ENCODE data around the gene TPRN. TPM values are rescaled to one million over a fixed set of nuclear protein-coding genes. Genes with fewer than 3 reads are reported as not detected.

TPRN gene
- total RNA-seq, 2 experiments from 2014 or later, result 5.6 to 5.8 TPM

- Mint-ChIP-seq H3K4me3 (no peak overlapping the region), H3K27me3 (peaks cover 8% of the 10 kb centered on the region), H3K27ac (no peak overlapping the region), H3K36me3 (ENCODE audit: low read depth) (no peaks in the 10 kb centered on the region), H3K9me3 (ENCODE audit: low read depth) (no peaks in the 10 kb centered on the region), H3K4me1 (peaks cover 8% of the 10 kb centered on the region)
- intact Hi-C loops (cut with DNase I, micrococcal nuclease), result no loop called here
- POLR2A ChIA-PET, result no interaction called here
- CTCF ChIA-PET, result interaction anchor here (0.6 to 1.1 kb wide), 2 partner anchors 11 to 454 kb away, joined by 3 to 4 read pairs; partner anchors contain the start of gene GRIN1
- DNase-seq, result no peak
- no peak for ATAC-seq
Observed at GRCh38 chr9:137149363-137149762, 51.2 kb downstream of the TPRN start.

GRCh38 chr9:137148661-137149060 lies 51.9 kb downstream of the TPRN start:
- no peaks in the 10 kb centered on the region for H3K36me3 Mint-ChIP-seq (ENCODE audit: low read depth)
- H3K4me3 Mint-ChIP-seq, result no peak overlapping the region
- no peak for DNase-seq
- intact Hi-C loops (cut with DNase I, micrococcal nuclease), result no loop called here
- H3K9me3 Mint-ChIP-seq (ENCODE audit: low read depth), result no peaks in the 10 kb centered on the region
- H3K4me1 Mint-ChIP-seq, result peaks cover 8% of the 10 kb centered on the region
- CTCF ChIA-PET, result interaction anchor here (0.6 kb wide), 1 partner anchor 107 kb away, joined by 3 read pairs; no protein-coding TSS in a partner anchor
- no peak for ATAC-seq
- H3K27ac Mint-ChIP-seq, result no peak overlapping the region
- POLR2A ChIA-PET, result no interaction called here
- peaks cover 8% of the 10 kb centered on the region for H3K27me3 Mint-ChIP-seq

- ChIA-PET POLR2A (no interaction called here), CTCF (interaction anchor here (0.6 kb wide), 1 partner anchor 108 kb away, joined by 3 read pairs; no protein-coding TSS in a partner anchor)
- peaks cover 8% of the 10 kb centered on the region for H3K4me1 Mint-ChIP-seq
- no peaks in the 10 kb centered on the region for H3K36me3 Mint-ChIP-seq (ENCODE audit: low read depth)
- H3K27ac Mint-ChIP-seq, result no peak overlapping the region
- no peaks in the 10 kb centered on the region for H3K9me3 Mint-ChIP-seq (ENCODE audit: low read depth)
- intact Hi-C loops (cut with DNase I, micrococcal nuclease), result no loop called here
- peaks cover 8% of the 10 kb centered on the region for H3K27me3 Mint-ChIP-seq
- H3K4me3 Mint-ChIP-seq, result no peak overlapping the region
- ATAC-seq (no peak), DNase-seq (no peak)
Observed at GRCh38 chr9:137148242-137148641, 52.3 kb downstream of the TPRN start.

- Mint-ChIP-seq H3K4me3 (no peak overlapping the region), H3K27ac (no peak overlapping the region), H3K9me3 (ENCODE audit: low read depth) (no peaks in the 10 kb centered on the region), H3K27me3 (peaks cover 8% of the 10 kb centered on the region), H3K4me1 (peaks cover 8% of the 10 kb centered on the region), H3K36me3 (ENCODE audit: low read depth) (no peaks in the 10 kb centered on the region)
- DNase-seq (no peak), ATAC-seq (no peak)
- intact Hi-C loops (cut with DNase I, micrococcal nuclease), result no loop called here
- CTCF ChIA-PET, result no interaction called here
- POLR2A ChIA-PET, result no interaction called here
Observed at GRCh38 chr9:137147793-137148160, 52.8 kb downstream of the TPRN start.

GRCh38 chr9:137147091-137147792 lies 53.3 kb downstream of the TPRN start:
- Mint-ChIP-seq H3K4me3 (no peak overlapping the region), H3K36me3 (ENCODE audit: low read depth) (no peaks in the 10 kb centered on the region), H3K9me3 (ENCODE audit: low read depth) (no peaks in the 10 kb centered on the region), H3K27me3 (peaks cover 11% of the 10 kb centered on the region), H3K4me1 (peaks cover 8% of the 10 kb centered on the region), H3K27ac (no peak overlapping the region)
- POLR2A ChIA-PET, result no interaction called here
- CTCF ChIA-PET, result no interaction called here
- ATAC-seq (no peak), DNase-seq (no peak)
- intact Hi-C loops (cut with DNase I, micrococcal nuclease), result no loop called here

GRCh38 chr9:137146527-137146918 lies 54.0 kb downstream of the TPRN start:
- no peak overlapping the region for H3K27ac Mint-ChIP-seq
- POLR2A ChIA-PET, result no interaction called here
- H3K36me3 Mint-ChIP-seq (ENCODE audit: low read depth), result no peaks in the 10 kb centered on the region
- no peak overlapping the region for H3K4me3 Mint-ChIP-seq
- H3K9me3 Mint-ChIP-seq (ENCODE audit: low read depth), result no peaks in the 10 kb centered on the region
- CTCF ChIA-PET, result no interaction called here
- H3K4me1 Mint-ChIP-seq, result peaks cover 7% of the 10 kb centered on the region
- ATAC-seq (no peak), DNase-seq (no peak)
- peaks cover 16% of the 10 kb centered on the region for H3K27me3 Mint-ChIP-seq
- intact Hi-C loops (cut with DNase I, micrococcal nuclease), result no loop called here

- Mint-ChIP-seq H3K27ac (no peak overlapping the region), H3K36me3 (ENCODE audit: low read depth) (no peaks in the 10 kb centered on the region), H3K4me3 (no peak overlapping the region), H3K4me1 (peaks cover 2% of the 10 kb centered on the region), H3K9me3 (ENCODE audit: low read depth) (no peaks in the 10 kb centered on the region), H3K27me3 (peaks cover 18% of the 10 kb centered on the region)
- ATAC-seq, result no peak
- no peak for DNase-seq
- POLR2A ChIA-PET, result no interaction called here
- CTCF ChIA-PET, result no interaction called here
- intact Hi-C loops (cut with DNase I, micrococcal nuclease), result no loop called here
Observed at GRCh38 chr9:137145731-137146526, 54.6 kb downstream of the TPRN start.

GRCh38 chr9:137143459-137143858 lies 57.1 kb downstream of the TPRN start:
- peaks cover 34% of the 10 kb centered on the region for H3K27me3 Mint-ChIP-seq
- no peak overlapping the region for H3K27ac Mint-ChIP-seq
- DNase-seq (no peak), ATAC-seq (no peak)
- no peaks in the 10 kb centered on the region for H3K9me3 Mint-ChIP-seq (ENCODE audit: low read depth)
- CTCF ChIA-PET, result no interaction called here
- H3K36me3 Mint-ChIP-seq (ENCODE audit: low read depth), result no peaks in the 10 kb centered on the region
- POLR2A ChIA-PET, result no interaction called here
- H3K4me3 Mint-ChIP-seq, result no peak overlapping the region
- no peaks in the 10 kb centered on the region for H3K4me1 Mint-ChIP-seq
- intact Hi-C loops (cut with DNase I, micrococcal nuclease), result no loop called here

- ATAC-seq (no peak), DNase-seq (no peak)
- no peaks in the 10 kb centered on the region for H3K9me3 Mint-ChIP-seq (ENCODE audit: low read depth)
- ChIA-PET CTCF (interaction anchor here (1.3 kb wide), 1 partner anchor 12 kb away, joined by 3 read pairs; no protein-coding TSS in a partner anchor), POLR2A (interaction anchor here (0.6 kb wide), 1 partner anchor 9 kb away, joined by 5 read pairs; no protein-coding TSS in a partner anchor)
- no peak overlapping the region for H3K4me3 Mint-ChIP-seq
- H3K36me3 Mint-ChIP-seq (ENCODE audit: low read depth), result no peaks in the 10 kb centered on the region
- no peaks in the 10 kb centered on the region for H3K4me1 Mint-ChIP-seq
- intact Hi-C loops (cut with DNase I, micrococcal nuclease), result no loop called here
- peaks cover 37% of the 10 kb centered on the region for H3K27me3 Mint-ChIP-seq
- H3K27ac Mint-ChIP-seq, result no peak overlapping the region
Observed at GRCh38 chr9:137141976-137142936, 58.3 kb downstream of the TPRN start.
